COLO668 (cell line): Measurements from ENCODE around the gene MARK2.

Experiments
- DNase-seq: peaks from one replicate; lab custom pipeline; 2025; ENCODE audit not compliant: unreplicated experiment; lab: John Stamatoyannopoulos, UW

The MARK2 gene

GRCh38 chr11:63920126-63920938 is 81.4 kb downstream of the MARK2 start:
- peak; percentile 53 for DNase-seq

- DNase-seq: peak; percentile 12
Measured at GRCh38 chr11:63920939-63921417, 82.1 kb downstream of the MARK2 start.

GRCh38 chr11:63922673-63923192 is 83.8 kb downstream of the MARK2 start:
- peak; percentile 30 for DNase-seq

GRCh38 chr11:63923319-63923718 is 84.4 kb downstream of the MARK2 start:
- DNase-seq: no peak

GRCh38 chr11:63929616-63930015 is 90.7 kb downstream of the MARK2 start:
- DNase-seq: no peak

GRCh38 chr11:63931045-63931444 is 92.1 kb downstream of the MARK2 start:
- no peak for DNase-seq

GRCh38 chr11:63931876-63932275 is 93.0 kb downstream of the MARK2 start:
- no peak for DNase-seq

- DNase-seq: no peak
Measured at GRCh38 chr11:63933459-63933858, 94.5 kb downstream of the MARK2 start.

- peak; percentile 73 for DNase-seq
Measured at GRCh38 chr11:63937713-63938478, 99.0 kb downstream of the MARK2 start.

- peak; percentile 99 for DNase-seq
Measured at GRCh38 chr11:63938479-63939396, 99.8 kb downstream of the MARK2 start, which contains the start of gene NAA40. TSS of gene NAA40 (plus strand) at chr11:63939002. CDS start at chr11:63939097, 95 bp downstream.

- peak; percentile 30 for DNase-seq
Measured at GRCh38 chr11:63939397-63939891, 100.5 kb downstream of the MARK2 start.

- DNase-seq: no peak
Measured at GRCh38 chr11:63940786-63941185, 101.9 kb downstream of the MARK2 start.

GRCh38 chr11:63941901-63942300 is 103.0 kb downstream of the MARK2 start:
- DNase-seq: no peak

GRCh38 chr11:63942803-63943202 is 103.9 kb downstream of the MARK2 start:
- no peak for DNase-seq

- DNase-seq: no peak
Measured at GRCh38 chr11:63944987-63945386, 106.1 kb downstream of the MARK2 start.

- peak; percentile 59 for DNase-seq
Measured at GRCh38 chr11:63945477-63946163, 106.7 kb downstream of the MARK2 start.

GRCh38 chr11:63951779-63952536 is 113.0 kb downstream of the MARK2 start:
- no peak for DNase-seq

GRCh38 chr11:63952570-63952969 is 113.7 kb downstream of the MARK2 start:
- DNase-seq: no peak

- DNase-seq: no peak
Measured at GRCh38 chr11:63958008-63958407, 119.1 kb downstream of the MARK2 start.
